ENCODE data around the gene ST7.
"Not testable (repeated sequence)": the region's sequence is repeated elsewhere in the genome, so short reads cannot be mapped to it uniquely, and the experiment has no call there.

ST7 gene

DNA sequence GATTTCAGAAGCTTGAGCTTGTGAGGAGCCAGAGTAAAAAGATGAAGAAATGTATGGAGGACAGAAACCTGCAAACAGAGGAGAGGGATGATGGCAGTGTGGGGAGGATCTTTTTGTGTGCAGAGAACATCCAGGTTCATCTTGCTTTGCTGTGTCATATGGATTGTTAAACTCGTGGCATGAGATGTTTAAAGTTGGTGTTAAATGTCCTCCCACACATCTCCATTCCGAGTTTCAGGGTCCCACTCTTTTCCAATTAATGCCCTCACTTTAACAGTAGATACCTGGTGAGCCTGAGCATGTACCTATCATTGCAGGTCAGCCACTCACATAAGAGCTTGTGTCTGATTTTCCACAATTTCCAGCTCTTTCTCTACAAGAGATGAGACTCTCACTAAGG lies 147.7 kb downstream of the ST7 start:
- DNase-seq, result no peak

DNA sequence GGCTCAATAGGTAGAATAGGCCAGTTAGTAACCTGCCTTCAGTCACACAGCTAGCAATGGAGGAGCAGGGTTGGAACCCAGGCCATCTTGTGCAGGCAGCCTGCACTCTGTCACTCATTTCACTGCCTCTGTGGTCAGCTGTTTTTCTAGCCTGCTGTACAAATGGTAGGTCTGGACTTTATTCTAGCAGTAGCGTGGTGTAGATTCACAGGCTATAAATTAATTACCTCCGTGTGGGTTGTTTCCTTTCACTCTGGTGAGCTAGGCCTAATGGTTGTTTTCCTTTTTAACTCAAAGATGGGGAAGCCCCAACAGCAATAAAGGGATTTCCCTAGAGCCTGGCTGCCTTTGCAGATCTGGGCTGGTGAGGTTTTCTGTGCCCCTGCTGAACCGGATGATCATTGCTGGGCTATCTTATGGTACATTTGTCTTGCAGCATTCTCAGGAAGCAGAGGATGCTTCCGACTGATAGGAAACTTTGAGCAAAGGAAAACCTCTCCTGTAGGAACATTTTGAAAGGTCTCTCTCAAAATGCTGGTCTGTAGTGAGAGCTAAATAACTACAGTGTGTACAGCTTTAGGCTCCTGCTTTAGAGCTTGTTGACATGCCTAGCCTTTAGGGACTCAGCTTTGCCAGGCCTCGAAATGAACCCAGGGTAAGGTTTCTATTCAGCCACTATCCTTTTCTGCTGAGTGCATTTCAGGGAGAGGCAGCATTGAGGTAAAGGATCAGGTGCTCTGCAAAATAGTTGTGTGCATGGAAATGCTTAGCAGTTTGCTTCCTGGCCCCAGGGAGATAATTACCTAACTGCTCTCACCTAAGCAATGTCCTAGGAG lies 157.4 kb downstream of the ST7 start:
- DNase-seq, result peak; percentile 26

DNA sequence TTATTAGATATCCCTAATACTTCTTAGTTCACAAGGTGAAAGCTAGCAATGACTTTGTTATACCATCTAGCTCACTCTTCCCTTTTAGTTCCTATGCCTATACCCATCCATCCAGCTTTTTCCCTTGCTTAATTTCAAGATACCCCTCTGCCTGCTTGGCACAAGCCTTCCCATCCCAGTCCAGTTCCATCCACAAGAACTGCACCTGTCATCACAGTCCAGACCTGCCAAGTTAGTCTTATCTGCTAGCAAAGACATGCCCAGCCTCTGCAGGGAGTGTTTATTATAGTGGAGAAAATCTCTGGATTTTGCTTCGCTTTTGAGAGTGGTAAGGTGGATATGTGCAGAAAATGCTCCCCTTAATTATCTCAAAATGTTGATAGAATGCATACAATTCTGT lies 158.2 kb downstream of the ST7 start:
- no peak for DNase-seq

DNA sequence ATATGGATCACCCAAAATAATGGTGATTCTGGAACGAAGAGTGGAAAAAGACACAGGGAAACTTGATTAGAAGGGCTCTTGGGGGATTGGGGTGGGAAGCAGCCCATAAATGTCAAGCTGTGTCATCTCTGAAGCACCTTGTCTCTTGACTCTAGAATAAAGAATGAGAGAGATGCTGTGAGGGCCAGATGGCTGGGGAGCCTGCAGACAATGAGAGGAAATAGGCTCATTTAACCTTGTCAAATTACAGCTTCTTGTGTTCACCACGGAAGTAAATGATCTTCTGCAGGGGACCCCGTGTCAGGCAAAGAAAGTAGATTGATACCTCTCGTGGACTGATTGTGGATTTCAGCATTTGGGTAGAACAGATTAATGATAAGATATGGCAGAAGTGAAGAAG lies 159.3 kb downstream of the ST7 start:
- no peak for DNase-seq

- no peak for DNase-seq
Measured at GRCh38 chr7:117113871-117114270, 160.6 kb downstream of the ST7 start.

GRCh38 chr7:117114272-117114671 lies 161.0 kb downstream of the ST7 start:
- DNase-seq, result peak; percentile 19

DNA sequence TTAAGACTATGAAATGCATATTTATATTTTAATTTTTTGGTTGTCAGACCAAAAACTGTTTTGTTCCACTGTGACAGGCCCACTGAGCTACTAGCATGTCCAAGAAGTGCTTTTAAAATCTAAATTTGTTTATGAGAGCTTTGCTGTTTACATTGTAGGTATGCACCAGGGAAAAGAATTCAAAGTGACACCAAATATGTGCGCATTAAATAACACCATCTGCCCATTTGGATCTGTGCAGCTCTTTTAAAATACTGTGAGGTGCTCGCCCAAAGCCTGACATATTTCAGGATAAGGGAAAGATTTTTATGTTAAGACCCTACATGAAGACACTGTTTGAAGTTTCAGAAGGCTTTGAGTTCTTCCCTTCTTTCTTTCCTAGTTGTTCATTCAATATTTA lies 162.9 kb downstream of the ST7 start:
- no peak for DNase-seq

GRCh38 chr7:117117172-117117571 lies 163.9 kb downstream of the ST7 start:
- DNase-seq, result no peak

DNA sequence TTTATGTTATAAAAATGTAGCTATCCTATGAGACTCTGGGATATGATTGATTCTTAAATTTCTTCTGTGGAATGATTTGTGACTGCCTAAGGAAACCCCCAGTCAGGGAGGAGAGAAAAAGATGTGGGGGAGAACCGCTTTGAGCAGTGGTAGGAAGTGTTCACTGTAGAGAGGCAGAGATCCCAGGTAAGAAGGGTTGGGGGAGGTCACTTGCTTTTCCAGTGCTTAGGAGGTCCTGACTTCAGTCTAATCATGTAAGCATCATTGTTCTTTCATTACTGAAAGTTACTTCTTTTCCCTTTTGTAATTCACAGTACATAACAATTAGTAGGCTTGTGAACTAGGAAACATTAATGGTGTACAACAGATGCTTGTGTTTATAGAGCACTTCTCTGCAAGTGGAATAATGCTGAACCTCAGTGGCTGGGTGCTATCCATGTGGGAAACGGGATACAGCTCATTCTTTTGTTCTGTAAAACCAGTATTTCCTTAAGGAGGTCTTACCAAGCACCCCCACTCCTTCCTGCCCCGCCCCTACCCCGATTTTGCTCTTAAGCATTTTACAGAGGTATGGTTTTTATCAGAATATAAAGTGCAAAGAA lies 165.4 kb downstream of the ST7 start:
- DNase-seq, result no peak

GRCh38 chr7:117119192-117119924 lies 166.1 kb downstream of the ST7 start:
- DNase-seq, result peak; percentile 93

GRCh38 chr7:117120321-117120720 lies 167.0 kb downstream of the ST7 start:
- not testable (repeated sequence) for DNase-seq

GRCh38 chr7:117122036-117122435 lies 168.7 kb downstream of the ST7 start:
- not testable (repeated sequence) for DNase-seq

- DNase-seq, result no peak
Measured at GRCh38 chr7:117122536-117122935, 169.2 kb downstream of the ST7 start.

DNA sequence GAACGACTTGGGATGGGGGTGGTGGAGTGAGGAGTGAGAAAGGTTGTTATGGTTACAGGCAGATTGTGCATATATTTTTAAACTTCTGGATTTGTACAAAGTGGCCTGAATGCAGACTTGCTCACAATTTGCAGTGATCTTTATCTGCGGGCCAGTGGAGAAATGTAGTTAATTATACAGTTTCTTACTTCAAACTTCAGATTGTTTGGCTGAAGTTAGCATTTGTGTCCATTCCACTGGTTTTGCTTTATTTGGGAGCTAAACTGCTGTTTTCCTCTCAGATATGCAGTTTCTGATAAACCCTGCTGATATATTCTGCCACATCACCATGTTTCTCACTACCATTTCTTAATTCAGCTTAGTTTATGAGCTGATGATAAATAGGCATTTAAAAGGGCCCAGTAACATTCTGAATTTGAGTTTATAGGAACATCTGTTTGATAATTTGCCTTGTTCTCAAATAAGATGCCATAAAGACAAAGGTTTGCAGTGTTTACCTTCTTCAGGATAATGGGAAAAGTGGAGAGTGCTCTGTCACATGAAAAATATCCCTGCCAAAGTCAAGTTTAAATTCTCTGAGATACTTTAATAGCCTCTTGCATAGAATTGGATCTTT lies 170.1 kb downstream of the ST7 start:
- no peak for DNase-seq

DNA sequence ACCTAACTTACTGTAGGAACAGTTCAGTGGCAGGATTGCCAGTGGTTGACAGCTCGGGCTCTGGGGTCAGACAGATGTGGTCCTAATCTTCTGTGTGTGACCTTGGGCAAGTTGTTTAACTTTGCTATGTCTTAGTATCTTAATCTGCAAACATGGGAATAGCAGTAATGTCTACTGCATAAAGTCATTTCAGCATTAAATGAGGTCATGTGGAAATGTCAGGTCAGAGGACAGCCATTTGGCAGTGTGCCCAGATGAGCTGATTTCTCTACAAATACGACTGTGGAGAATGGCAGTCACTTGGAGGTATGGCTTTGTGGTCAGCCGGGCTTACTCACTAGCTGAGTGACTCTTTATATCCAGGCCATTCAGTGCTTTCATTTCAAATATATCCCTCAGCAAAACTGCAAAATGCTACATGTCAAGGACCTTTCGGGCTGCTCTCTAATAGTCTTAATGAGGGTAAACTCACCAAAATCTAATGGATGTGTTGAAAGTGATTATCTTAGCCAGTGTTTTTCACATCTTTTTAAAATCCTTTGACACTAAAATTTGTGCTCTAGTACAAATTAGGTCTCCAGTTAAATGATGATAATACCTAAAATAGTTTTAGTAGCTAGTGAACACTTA lies 171.4 kb downstream of the ST7 start:
- DNase-seq, result peak; percentile 96

DNA sequence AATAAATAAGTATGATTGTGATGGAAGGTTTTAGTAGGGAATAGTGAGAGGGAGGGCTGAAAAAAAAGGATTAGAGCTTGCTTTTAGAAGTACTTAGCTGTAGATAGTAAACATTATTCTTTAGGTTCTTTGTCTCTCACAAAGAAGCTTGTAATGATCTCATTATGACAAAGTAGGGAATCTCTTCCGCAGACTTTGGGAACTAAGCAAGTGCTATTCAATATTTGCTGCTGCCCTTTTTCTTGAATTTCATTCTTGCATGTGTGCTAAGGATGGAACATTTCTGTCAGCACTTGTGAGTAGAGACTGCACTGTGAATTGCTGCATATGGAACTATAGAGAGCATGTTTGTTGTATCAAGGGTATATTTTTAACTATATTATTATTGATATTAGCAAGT lies 173.4 kb downstream of the ST7 start:
- DNase-seq, result no peak

DNA sequence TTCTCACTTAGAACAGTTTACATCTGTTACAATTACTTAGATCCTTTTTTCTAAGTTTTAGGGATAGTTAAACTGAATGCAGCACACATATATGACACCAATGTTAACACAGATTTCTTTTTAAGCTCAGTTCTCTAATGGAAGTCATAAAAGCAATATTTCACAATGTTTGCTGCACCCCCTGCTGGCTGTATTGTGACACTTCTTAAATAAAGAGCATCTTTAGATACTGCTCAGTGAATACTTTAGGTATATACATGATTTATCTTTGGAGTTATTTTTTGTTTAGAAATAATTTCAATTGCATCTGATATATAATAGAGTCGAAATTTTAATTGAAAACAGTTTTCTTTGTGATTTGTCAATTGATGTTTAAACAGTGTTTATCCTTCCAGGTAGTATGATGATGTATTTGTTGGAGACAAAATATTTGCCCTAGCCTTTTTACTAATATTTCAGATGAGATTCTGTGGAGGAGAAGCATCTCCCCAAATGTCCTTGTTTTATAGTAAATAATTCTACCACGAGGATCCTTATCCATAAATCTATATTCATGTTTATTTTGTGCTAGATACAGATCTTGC lies 174.4 kb downstream of the ST7 start:
- peak; percentile 88 for DNase-seq

DNA sequence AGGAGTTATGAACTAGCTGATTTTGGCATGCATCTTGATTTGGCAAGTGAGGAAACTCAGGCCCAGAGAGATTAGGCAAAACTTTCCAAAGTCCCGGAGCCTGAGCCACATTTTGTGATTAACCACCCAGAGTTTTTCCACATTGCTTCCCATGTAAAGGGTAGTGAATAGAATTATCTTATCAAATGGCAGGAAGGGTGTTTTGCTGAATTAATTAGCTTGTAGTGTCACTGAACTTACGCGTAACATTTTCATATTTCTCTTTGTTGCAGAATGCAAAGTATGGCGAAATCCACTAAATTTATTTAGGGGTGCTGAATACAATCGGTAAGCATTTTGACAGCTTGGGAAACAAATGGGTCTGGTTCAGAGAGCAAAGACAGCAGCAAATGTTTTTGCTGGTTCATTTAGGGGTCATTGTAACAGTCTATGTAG lies 176.2 kb downstream of the ST7 start:
- no peak for DNase-seq

DNA sequence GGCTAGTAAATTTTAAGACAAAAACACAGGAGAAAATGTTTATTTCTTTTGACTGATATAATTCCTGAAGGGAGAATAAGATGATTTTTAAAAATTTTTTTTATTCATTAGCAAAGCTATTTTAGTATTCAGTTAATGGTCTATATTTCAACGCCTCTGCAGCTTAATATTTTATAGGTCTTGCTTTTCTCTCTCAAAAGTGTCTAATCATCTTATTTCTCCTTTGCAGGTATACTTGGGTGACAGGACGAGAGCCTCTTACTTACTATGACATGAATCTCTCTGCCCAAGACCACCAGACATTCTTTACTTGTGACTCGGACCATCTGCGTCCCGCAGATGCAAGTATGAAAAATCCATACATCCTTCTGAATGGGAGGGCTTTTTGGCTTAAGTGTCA lies 177.0 kb downstream of the ST7 start:
- DNase-seq, result no peak

- DNase-seq, result no peak
Measured at GRCh38 chr7:117132321-117133120, 179.2 kb downstream of the ST7 start.

GRCh38 chr7:117133125-117133524 lies 179.8 kb downstream of the ST7 start:
- DNase-seq, result no peak

- DNase-seq, result no peak
Measured at GRCh38 chr7:117134411-117134810, 181.1 kb downstream of the ST7 start.

Data from hematopoietic multipotent progenitor cell treated with erythropoietin and hydrocortisone succinate and interleukin-3 and kit ligand, for 6 days (in vitro differentiated cells).